HG03575 (cell line): ENCODE data around the gene CABCOCO1.

Experiments
- ATAC-seq: cut with Tn5 transposase; IDR thresholded peaks from one replicate; pipeline ENCODE4 v1.9.1; 2021; ENCODE audit not compliant: unreplicated experiment, insufficient number of reproducible peaks, low FRiP score; ENCODE audit errors: extremely low read depth

CABCOCO1 gene, protein sequence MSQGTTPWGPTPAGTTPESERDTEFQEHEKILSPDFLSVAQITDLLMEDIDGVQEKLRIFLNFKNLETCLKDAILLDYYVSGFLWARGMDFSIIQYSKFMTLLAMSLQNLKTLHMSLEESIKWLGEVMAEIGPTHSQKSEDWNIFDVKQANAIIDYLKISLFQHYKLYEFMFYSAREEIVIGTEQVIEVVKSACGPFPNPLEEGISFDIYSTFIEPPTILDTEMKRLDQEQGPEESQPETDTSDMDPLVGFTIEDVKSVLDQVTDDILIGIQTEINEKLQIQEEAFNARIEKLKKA

DNA sequence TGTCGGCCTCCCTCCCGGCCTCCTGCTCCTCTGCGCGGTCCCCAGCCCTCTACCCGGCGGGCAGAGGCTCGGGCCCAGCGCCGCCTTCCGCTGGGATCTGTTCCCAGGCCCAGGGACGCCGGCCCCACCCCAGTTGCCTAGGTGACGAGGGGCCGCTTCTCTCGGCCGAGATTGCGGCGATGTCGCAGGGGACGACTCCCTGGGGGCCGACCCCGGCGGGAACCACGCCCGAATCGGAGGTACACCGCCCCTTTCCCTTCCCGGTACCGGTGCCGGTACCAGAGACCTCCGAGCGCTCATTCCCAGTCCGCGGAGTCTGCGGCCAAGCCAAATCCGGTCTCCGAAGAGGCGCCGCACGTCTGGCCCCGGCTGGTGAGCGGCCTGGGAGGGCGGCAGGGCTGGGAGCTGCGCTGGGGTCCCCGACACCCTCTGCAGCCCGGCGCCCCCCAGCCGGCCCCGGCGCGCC, at the start of gene CABCOCO1:
TSS of gene CABCOCO1 (plus strand) at position 136 of the 466 bp plus-strand sequence. CDS start at position 180, 44 bp downstream.
- no peak for ATAC-seq

DNA sequence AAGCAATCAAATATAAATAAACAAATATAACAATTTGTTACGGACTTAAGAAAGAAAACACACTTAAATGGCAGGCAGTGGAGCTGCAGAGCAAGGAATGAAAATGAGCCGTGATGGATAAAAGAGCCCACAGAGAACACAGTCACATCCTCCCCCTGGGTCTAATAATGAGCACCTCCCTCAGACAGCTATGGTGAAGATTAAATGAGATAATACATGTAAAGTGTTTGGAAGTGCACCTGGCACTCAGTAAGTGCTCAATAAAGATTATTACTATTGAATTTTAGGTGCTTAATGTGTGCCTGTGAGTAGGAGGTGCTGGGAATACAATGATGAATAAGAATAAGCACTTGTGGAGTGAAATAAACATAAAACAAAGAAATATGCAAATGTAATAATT, 49.1 kb upstream of the CABCOCO1 start:
- ATAC-seq: no peak

DNA sequence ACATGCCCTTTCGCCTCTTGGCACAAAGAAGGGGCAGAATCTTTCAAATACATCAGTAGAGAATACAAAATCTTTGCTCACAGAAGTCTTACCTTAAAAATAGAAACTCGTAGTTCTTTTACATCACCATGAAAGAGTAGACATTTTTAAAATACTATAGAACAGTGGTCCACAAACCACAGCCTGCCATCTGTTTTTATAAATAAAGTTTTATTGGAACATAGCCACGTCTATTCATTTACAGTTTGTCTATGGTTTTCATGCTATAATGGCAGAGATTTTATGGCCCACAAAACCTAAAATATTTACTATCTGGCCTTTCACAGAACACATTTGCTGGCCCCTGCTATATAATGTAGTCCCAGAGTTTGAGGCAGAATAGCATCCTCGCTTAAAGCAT, 46.1 kb upstream of the CABCOCO1 start:
- no peak for ATAC-seq

- no peak for ATAC-seq
Observed at GRCh38 chr10:61617180-61617579, 45.5 kb upstream of the CABCOCO1 start.

GRCh38 chr10:61617586-61617985, 45.1 kb upstream of the CABCOCO1 start:
- no peak for ATAC-seq

DNA sequence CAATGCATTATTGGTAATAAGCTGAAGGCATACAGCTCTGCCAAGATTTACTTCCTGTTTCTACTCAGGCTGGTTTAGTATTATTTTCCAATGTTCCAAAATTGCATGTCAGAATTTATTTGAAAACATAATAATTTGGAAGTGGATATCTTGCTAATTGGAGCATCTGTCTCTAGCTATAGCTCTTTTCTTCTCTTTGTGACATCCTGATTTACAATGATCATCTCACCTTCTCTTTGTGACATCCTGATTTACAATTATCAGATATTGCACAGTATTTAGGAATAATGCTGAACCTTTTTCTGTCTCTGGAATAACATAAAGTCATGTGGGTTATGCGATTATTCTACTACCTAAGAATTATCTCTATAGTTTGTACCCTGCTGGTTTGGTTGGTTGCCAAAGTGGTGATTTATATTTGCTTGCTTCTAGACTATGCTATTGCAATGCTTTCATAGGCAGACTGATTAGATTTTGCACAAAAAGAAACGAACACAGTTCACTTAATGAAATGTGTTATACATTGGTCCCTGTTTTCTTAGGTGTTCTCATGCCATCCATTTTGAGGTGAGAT, 44.3 kb upstream of the CABCOCO1 start:
- ATAC-seq: no peak

GRCh38 chr10:61620506-61620905, 42.2 kb upstream of the CABCOCO1 start:
- ATAC-seq: no peak

DNA sequence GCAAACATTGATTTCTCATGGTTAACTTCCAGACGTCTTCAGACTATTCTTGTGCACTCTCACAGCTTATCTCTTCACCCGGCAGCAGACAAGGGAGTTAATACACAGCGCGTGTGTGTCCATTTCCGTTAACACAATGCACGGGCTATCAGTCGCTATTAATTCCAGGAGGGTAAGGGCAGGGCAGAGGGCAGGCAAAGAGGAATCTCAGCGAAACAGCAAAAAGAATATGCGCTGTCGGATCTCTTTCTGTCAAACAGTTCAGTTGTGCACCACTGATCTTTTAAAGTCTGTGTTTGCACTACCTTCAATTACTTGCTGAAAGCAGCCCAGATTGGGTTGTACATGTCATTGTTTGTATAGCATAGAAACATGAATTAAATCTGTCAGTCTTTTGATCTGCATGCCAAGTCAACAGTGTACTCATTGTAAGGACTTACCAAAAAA, 41.1 kb upstream of the CABCOCO1 start:
- ATAC-seq: no peak

- no peak for ATAC-seq
Observed at GRCh38 chr10:61623161-61623560, 39.6 kb upstream of the CABCOCO1 start.

- ATAC-seq: no peak
Observed at GRCh38 chr10:61626209-61626608, 36.5 kb upstream of the CABCOCO1 start.

DNA sequence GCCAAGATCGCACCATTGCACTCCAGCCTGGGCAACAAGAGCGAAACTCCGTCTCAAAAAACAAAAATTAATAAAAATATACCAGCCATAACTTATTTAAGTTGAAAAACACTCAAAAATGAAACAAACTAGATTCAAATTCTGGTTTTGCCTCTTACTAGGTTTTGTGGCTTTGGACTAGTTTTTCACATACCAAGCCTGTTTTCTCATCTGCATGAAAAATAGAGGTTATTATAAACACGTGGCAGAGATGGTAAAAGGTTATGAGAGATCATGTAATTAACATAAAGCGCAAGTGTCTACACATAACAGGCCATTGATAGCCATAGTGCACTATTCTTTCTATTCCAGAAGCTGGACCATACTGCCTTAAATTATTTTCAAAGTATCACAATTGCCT, 35.5 kb upstream of the CABCOCO1 start:
- ATAC-seq: no peak

- no peak for ATAC-seq
Observed at GRCh38 chr10:61628151-61628874, 34.4 kb upstream of the CABCOCO1 start.

GRCh38 chr10:61628875-61629513, 33.7 kb upstream of the CABCOCO1 start:
- ATAC-seq: no peak

- no peak for ATAC-seq
Observed at GRCh38 chr10:61629576-61629975, 33.2 kb upstream of the CABCOCO1 start.

- ATAC-seq: no peak
Observed at GRCh38 chr10:61632057-61632670, 30.6 kb upstream of the CABCOCO1 start.

DNA sequence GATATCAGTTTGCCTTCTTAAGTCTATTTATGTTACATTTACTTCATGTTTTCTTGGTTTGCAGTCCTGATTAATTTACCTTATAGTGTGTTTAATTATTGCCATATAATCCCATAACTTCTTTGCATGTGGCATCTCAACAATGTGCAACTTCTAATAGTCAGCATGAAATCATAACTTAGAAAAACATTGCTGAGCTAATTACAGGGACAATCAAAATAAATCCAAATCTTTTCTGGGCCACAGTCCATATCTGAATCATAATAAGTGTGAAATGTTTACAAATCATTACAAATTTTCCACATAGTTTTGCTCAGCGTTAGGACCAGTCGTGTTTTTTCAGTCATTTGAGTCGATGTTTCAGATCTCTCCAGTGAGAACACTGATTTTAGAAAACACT, 29.1 kb upstream of the CABCOCO1 start:
- no peak for ATAC-seq

- no peak for ATAC-seq
Observed at GRCh38 chr10:61634746-61635145, 28.0 kb upstream of the CABCOCO1 start.

- no peak for ATAC-seq
Observed at GRCh38 chr10:61635471-61635870, 27.3 kb upstream of the CABCOCO1 start.

- no peak for ATAC-seq
Observed at GRCh38 chr10:61635932-61636331, 26.8 kb upstream of the CABCOCO1 start.
